K562 (cell line): ENCODE data around the gene EPHB2. TPM values are rescaled to one million over a fixed set of nuclear protein-coding genes. Genes with fewer than 3 reads are reported as not detected.

ENCODE experiments used
- ATAC-seq: fragments of 200-7000 bp; cut with Tn5 transposase; 3 replicates; pipeline ENCODE4 v1.9.1; 2020; ENCODE audit warnings: moderate library complexity
- BruUV-seq: library from RNA; stranded (reverse); fragments of 400-500 nt; replicated peaks from 2 replicates; lab custom pipeline; 2021; lab: Mats Ljungman, UMichigan
- CTCF ChIA-PET: fragments of 300-600 bp; formaldehyde crosslinking; extraction: SDS; loops from one replicate; lab custom pipeline; 2021; ENCODE audit warnings: low intra/inter-chr PET ratio; lab: Yijun Ruan, JAX
- POLR2A ChIA-PET: fragments of 300-600, 350-650 bp; sonication (Branson Sonifier 250); formaldehyde crosslinking; extraction: SDS; loops from one replicate; lab custom pipeline; 2021; ENCODE audit warnings: antibody characterized with exemption, inconsistent platforms; lab: Yijun Ruan, JAX
- DNase-seq, 4 experiments: peaks; one replicate each; pipeline versions ENCODE4 v3.0.0 to v3.0.0-alpha.2; 2011 to 2018; ENCODE audit warnings: low spot score in 3 of 4, mixed read lengths in 3 of 4; ENCODE audit errors: extremely low read depth in 1 of 4
- FAIRE-seq: peaks from 2 replicates; lab custom pipeline; 2011; peaks lifted over from hg19 to GRCh38; lab: Jason Lieb, UNC
- H2AFZ ChIP-seq: 2 replicates; pipeline ENCODE4 v1.6.0; 2011; ENCODE audit warnings: low read depth, low read length, control low read depth, inconsistent platforms
- H3K27ac ChIP-seq: fragments of 200-600 bp; 3 replicates; pipeline ENCODE4 v1.8.0; 2011; ENCODE audit warnings: low read depth, mild to moderate bottlenecking, control low read depth, inconsistent platforms, low read length, moderate library complexity, mixed read lengths; ENCODE audit errors: extremely low read depth
- H3K27me3 ChIP-seq, 2 experiments: fragments of 300-600 bp in 1 of 2; 2 replicates in 1 of 2; 3 replicates in 1 of 2; pipeline versions ENCODE4 v1.6.0 to v1.8.0; 2011; ENCODE audit warnings: inconsistent platforms in 2 of 2, low read length in 2 of 2, mild to moderate bottlenecking in 1 of 2, mixed read lengths in 1 of 2, moderate library complexity in 1 of 2; ENCODE audit not compliant: control insufficient read depth in 2 of 2, insufficient read depth in 2 of 2
- H3K36me3 ChIP-seq: fragments of 300-600 bp; 3 replicates; pipeline ENCODE4 v1.8.0; 2011; ENCODE audit warnings: mild to moderate bottlenecking, low read length, inconsistent platforms; ENCODE audit not compliant: control insufficient read depth, insufficient read depth
- H3K4me1 ChIP-seq, 2 experiments: fragments of 200-600 bp in 1 of 2; replicated peaks in 1 of 2; 2 replicates in 1 of 2; 3 replicates in 1 of 2; pipeline versions ENCODE4 v1.5.1 to v1.8.0; 2011; ENCODE audit warnings: inconsistent platforms in 2 of 2, low read length in 2 of 2, mild to moderate bottlenecking in 1 of 2, mixed read lengths in 1 of 2, moderate library complexity in 1 of 2; ENCODE audit not compliant: control insufficient read depth in 2 of 2, insufficient read depth in 2 of 2
- H3K4me2 ChIP-seq: 2 replicates; pipeline ENCODE4 v1.6.1; 2011; ENCODE audit warnings: low read length, control low read depth, inconsistent platforms, mixed read lengths; ENCODE audit not compliant: insufficient read depth
- H3K4me3 ChIP-seq: fragments of 200-600 bp; sonication (generic), shearing (Covaris generic); 2 replicates; pipeline ENCODE4 v1.5.1; 2016; ENCODE audit warnings: control low read depth, inconsistent platforms
- H3K79me2 ChIP-seq: fragments of 200-600 bp; 3 replicates; pipeline ENCODE4 v1.8.0; 2011; ENCODE audit warnings: low read length, inconsistent platforms; ENCODE audit not compliant: control insufficient read depth, insufficient read depth
- H3K9ac ChIP-seq, 2 experiments: 2 replicates each; pipeline versions ENCODE4 v1.6.0 to v1.6.1; 2011; ENCODE audit warnings: low read depth in 2 of 2, low read length in 2 of 2, control low read depth in 1 of 2, inconsistent platforms in 1 of 2, mild to moderate bottlenecking in 1 of 2, mixed read lengths in 1 of 2; ENCODE audit not compliant: insufficient read depth in 1 of 2
- H3K9me1 ChIP-seq: one replicate; pipeline ENCODE4 v1.6.0; 2011; ENCODE audit warnings: inconsistent platforms, mild to moderate bottlenecking, low read length, moderate library complexity; ENCODE audit not compliant: control insufficient read depth, insufficient read depth
- H3K9me3 ChIP-seq: replicated peaks from 2 replicates; pipeline ENCODE4 v1.5.1; 2011; ENCODE audit warnings: low read depth, low read length, inconsistent platforms; ENCODE audit not compliant: control insufficient read depth, insufficient read depth
- H4K20me1 ChIP-seq: replicated peaks from 2 replicates; pipeline ENCODE4 v1.6.1; 2011; ENCODE audit warnings: low read length, inconsistent platforms, mixed read lengths; ENCODE audit not compliant: control insufficient read depth, insufficient read depth
- CCAR2 ChIP-seq: fragments of 200-400 bp; formaldehyde crosslinking; IDR thresholded peaks from 2 replicates; pipeline ENCODE4 v1.6.1; 2017; ENCODE audit warnings: mild to moderate bottlenecking, low read depth, low read length
- MYC ChIP-seq, 2 experiments: fragments of 250-450 bp in 1 of 2; sonication (Bioruptor Pico) in 1 of 2; IDR thresholded peaks; 2 replicates each; pipeline versions ENCODE4 v1.5.1 to v1.6.1; 2012 to 2021; ENCODE audit warnings: low read depth in 2 of 2, borderline replicate concordance in 1 of 2, improper control_type of control experiment in 1 of 2, low read length in 1 of 2, mild to moderate bottlenecking in 1 of 2, moderate library complexity in 1 of 2
- THRAP3 ChIP-seq: fragments of 450-650 bp; IDR thresholded peaks from 2 replicates; pipeline ENCODE4 v1.6.1; 2016; ENCODE audit warnings: mild to moderate bottlenecking, inconsistent platforms, borderline replicate concordance
- ZBTB1 ChIP-seq: sonication (generic); formaldehyde crosslinking; IDR thresholded peaks from 2 replicates; pipeline ENCODE4 v1.8.1; 2023; ENCODE audit warnings: missing genetic modification reagents, low read depth, mild to moderate bottlenecking, borderline replicate concordance
- ZNF586 ChIP-seq: fragments of 450-650 bp; formaldehyde crosslinking; conservative IDR thresholded peaks from 2 replicates; pipeline ENCODE4 v1.4.0; 2020; ENCODE audit warnings: mild to moderate bottlenecking, moderate library complexity
- ZNF589 ChIP-seq: fragments of 200-800 bp; sonication (Bioruptor generic); IDR thresholded peaks from 2 replicates; pipeline ENCODE4 v1.6.1; 2016; ENCODE audit warnings: low read depth, missing genetic modification characterization, missing compliant biosample characterization
- WGBS: fragments of 100-300 bp; shearing (Covaris generic); methylation state at CpG from one replicate; pipeline ENCODE4 v1.1.6; 2016; ENCODE audit warnings: low coverage, mixed read lengths; ENCODE audit not compliant: insufficient coverage; ENCODE audit errors: missing lambda C conversion rate; 5-methylcytosine and 5-hydroxymethylcytosine counted together
- in situ Hi-C: fragments of 300-500 bp; cut with MboI; formaldehyde crosslinking; loops from 4 replicates; pipeline ENCODE4 v1.15.0; 2018; ENCODE audit warnings: inconsistent platforms, mixed read lengths
- intact Hi-C: fragments of 100-400 bp; cut with micrococcal nuclease; formaldehyde crosslinking; loops from 2 replicates; pipeline ENCODE4 v1.14.2; 2022
- polyA plus RNA-seq, 8 experiments: library from polyadenylated mRNA; depleted of rRNA in 4 of 8; stranded (reverse) in 5 of 8; unstranded in 3 of 8; fragments of >200 nt; fragmentation: Nextera tagmentation in 2 of 8; fragmentation: Illumina TruSeq in 1 of 8; extraction: Ambion mirVana in 2 of 8; extraction: Trizol in 1 of 8; gene quantifications; 2 replicates each; pipeline versions ENCODE4 v1.2.1 to v1.2.3, GENCODE V29; 2011 to 2014; ENCODE audit warnings: inconsistent platforms in 1 of 8, missing spikeins in 1 of 8
- total RNA-seq, 7 experiments: library from RNA; depleted of rRNA in 6 of 7; stranded (reverse); fragments of >200 nt in 6 of 7; fragmentation: Illumina TruSeq in 2 of 7; extraction: Trizol in 2 of 7; gene quantifications; 2 replicates each; pipeline versions ENCODE4 v1.2.1 to v1.2.3, GENCODE V29; 2011 to 2021; ENCODE audit warnings: low replicate concordance in 1 of 7
- TF ChIP-seq, protein P1 (sequence below): sonication (generic); formaldehyde crosslinking; IDR thresholded peaks from 2 replicates; pipeline ENCODE4 v1.9.0; 2022; ENCODE audit warnings: mild to moderate bottlenecking, missing genetic modification reagents
- TF ChIP-seq, protein P2 (sequence below): fragments of 250-450 bp; sonication (Bioruptor Pico); IDR thresholded peaks from 2 replicates; pipeline ENCODE4 v1.5.0; 2021; ENCODE audit warnings: mild to moderate bottlenecking, borderline replicate concordance

EPHB2 gene
- total and polyA plus RNA-seq, 9 of the 15 experiments (the other 6 are each of a cell fraction or from before 2014, with no cell fraction given): not detected

DNA sequence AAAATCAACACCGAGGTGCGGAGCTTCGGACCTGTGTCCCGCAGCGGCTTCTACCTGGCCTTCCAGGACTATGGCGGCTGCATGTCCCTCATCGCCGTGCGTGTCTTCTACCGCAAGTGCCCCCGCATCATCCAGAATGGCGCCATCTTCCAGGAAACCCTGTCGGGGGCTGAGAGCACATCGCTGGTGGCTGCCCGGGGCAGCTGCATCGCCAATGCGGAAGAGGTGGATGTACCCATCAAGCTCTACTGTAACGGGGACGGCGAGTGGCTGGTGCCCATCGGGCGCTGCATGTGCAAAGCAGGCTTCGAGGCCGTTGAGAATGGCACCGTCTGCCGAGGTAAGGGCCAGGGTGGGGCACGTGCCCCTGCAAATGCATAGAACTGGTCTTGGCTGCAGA, 74.1 kb downstream of the EPHB2 start:
- Histone ChIP-seq H3K36me3 (no peaks in the 10 kb centered on the region), H4K20me1 (peaks cover 14% of the 10 kb centered on the region; the same call in 1 of the 2 replicates), H3K4me1 (peaks cover 2 to 9% of the 10 kb centered on the region in 2 experiments; a peak in 3 of 5 replicates), H3K9me3 (no peaks in the 10 kb centered on the region), H3K79me2 (no peaks in the 10 kb centered on the region), H3K27ac (no peak overlapping the region), H3K9me1 (no peaks in the 10 kb centered on the region), H3K4me3 (no peak overlapping the region), H3K4me2 (no peak overlapping the region), H3K27me3 (peaks cover 26 to 50% of the 10 kb centered on the region in 2 experiments), H3K9ac (no peak overlapping the region), H2AFZ (no peak overlapping the region)
- ChIA-PET CTCF (no interaction called here), POLR2A (interaction anchor here (0.9 to 1.5 kb wide), 2 partner anchors 12 to 41 kb away, joined by 3 read pairs; no protein-coding TSS in a partner anchor)
- no TSS peak for BruUV-seq
- intact Hi-C loops (no loop called here), in situ Hi-C loops (no loop called here)
- DNase-seq (no peak), FAIRE-seq (no peak), ATAC-seq (no peak)
- WGBS: 2% methylated on average over 27 of the region's 27 CpGs
- no peak for TF ChIP-seq CCAR2
- TF ChIP-seq, protein P1, sequence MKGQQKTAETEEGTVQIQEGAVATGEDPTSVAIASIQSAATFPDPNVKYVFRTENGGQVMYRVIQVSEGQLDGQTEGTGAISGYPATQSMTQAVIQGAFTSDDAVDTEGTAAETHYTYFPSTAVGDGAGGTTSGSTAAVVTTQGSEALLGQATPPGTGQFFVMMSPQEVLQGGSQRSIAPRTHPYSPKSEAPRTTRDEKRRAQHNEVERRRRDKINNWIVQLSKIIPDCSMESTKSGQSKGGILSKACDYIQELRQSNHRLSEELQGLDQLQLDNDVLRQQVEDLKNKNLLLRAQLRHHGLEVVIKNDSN (CRISPR knock-in tag): peak; percentile 6; the same call in 1 of the 2 replicates

DNA sequence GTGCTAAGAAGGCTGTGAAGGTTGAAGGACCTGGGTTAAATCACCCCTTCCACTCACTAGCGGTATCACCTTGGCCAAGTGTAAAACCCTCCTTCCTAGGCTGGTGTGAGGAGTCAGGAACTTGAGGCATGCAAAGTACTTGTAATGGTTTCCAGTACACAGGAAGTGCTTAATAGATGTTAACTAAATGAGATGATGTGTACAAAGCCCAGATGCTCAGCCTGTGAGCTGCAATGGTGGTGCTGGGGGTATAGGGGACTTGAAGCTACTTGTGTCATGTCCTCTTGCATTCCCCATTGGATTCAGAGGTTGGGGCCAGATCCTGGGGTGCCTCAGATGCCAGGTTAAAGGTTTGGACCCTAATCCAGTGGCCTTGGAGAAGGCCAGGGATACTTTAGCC, 75.5 kb downstream of the EPHB2 start:
- intact Hi-C loops (no loop called here), in situ Hi-C loops (no loop called here)
- DNase-seq: no peak
- FAIRE-seq: no peak
- Histone ChIP-seq H3K9ac (no peak overlapping the region), H3K4me1 (peaks cover 0 to 4% of the 10 kb centered on the region in 2 experiments; a peak in 1 of 5 replicates), H3K79me2 (no peaks in the 10 kb centered on the region), H3K36me3 (no peaks in the 10 kb centered on the region), H3K4me2 (no peak overlapping the region), H3K27ac (no peak overlapping the region), H3K4me3 (no peak overlapping the region), H3K9me1 (no peaks in the 10 kb centered on the region), H4K20me1 (peaks cover 14% of the 10 kb centered on the region; the same call in 1 of the 2 replicates), H3K27me3 (peaks cover 26 to 48% of the 10 kb centered on the region in 2 experiments), H2AFZ (no peak overlapping the region), H3K9me3 (no peaks in the 10 kb centered on the region)
- ChIA-PET POLR2A (interaction anchor here (1.3 to 1.5 kb wide), 2 partner anchors 13 to 24 kb away, joined by 3 to 4 read pairs; no protein-coding TSS in a partner anchor), CTCF (no interaction called here)
- ATAC-seq: no peak
- no TSS peak for BruUV-seq
- WGBS: 0% methylated on average over 1 of the region's 1 CpG
- no peak for TF ChIP-seq MYC (IDR thresholded peaks at IDR 0.05; ENCODE audit: low read depth, low read length)
- no peak for TF ChIP-seq MYC (CRISPR knock-in tag; IDR thresholded peaks at IDR 0.05; ENCODE audit: borderline replicate concordance, low read depth)
- TF ChIP-seq THRAP3: no peak
- TF ChIP-seq ZBTB1 (CRISPR knock-in tag): no peak
- TF ChIP-seq, protein P2, sequence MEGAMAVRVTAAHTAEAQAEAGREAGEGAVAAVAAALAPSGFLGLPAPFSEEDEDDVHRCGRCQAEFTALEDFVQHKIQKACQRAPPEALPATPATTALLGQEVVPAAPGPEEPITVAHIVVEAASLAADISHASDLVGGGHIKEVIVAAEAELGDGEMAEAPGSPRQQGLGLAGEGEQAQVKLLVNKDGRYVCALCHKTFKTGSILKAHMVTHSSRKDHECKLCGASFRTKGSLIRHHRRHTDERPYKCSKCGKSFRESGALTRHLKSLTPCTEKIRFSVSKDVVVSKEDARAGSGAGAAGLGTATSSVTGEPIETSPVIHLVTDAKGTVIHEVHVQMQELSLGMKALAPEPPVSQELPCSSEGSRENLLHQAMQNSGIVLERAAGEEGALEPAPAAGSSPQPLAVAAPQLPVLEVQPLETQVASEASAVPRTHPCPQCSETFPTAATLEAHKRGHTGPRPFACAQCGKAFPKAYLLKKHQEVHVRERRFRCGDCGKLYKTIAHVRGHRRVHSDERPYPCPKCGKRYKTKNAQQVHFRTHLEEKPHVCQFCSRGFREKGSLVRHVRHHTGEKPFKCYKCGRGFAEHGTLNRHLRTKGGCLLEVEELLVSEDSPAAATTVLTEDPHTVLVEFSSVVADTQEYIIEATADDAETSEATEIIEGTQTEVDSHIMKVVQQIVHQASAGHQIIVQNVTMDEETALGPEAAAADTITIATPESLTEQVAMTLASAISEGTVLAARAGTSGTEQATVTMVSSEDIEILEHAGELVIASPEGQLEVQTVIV: no peak
- TF ChIP-seq ZNF586: no peak
- no peak for TF ChIP-seq ZNF589 (CRISPR knock-in tag)
